Measurements from ENCODE around the gene PRR12. TPM values are rescaled to one million over a fixed set of nuclear protein-coding genes. Genes with fewer than 3 reads are reported as not detected.

The PRR12 gene
- total and polyA plus RNA-seq, 2 donors (not counting 3 experiments of a cell fraction or from before 2014, with no cell fraction given) = 1.9 to 37.0 TPM

GRCh38 chr19:49542446-49542845 is 48.5 kb upstream of the PRR12 start:
- Histone ChIP-seq H2AFZ (ENCODE audit: low read depth, low read length) (no peak overlapping the region), H3K9me1 (replicated peaks; ENCODE audit: control insufficient read depth, extremely low read depth, insufficient read depth, low read length) (no peaks in the 10 kb centered on the region), H3K9ac (replicated peaks; ENCODE audit: extremely low read depth, insufficient read depth, low read length) (no peak overlapping the region), H3K27me3 (ENCODE audit: control insufficient read depth in 2 of 2, insufficient read depth in 2 of 2, low read length in 2 of 2) (no peaks in the 10 kb centered on the region), H3K27ac (ENCODE audit: insufficient read depth, low read depth, low read length) (no peak overlapping the region), H3K9me3 (replicated peaks; ENCODE audit: control insufficient read depth, insufficient read depth, low read length) (no peaks in the 10 kb centered on the region), H3K36me3 (ENCODE audit: control insufficient read depth in 2 of 2, extremely low read depth in 1 of 2, insufficient read depth in 2 of 2, low read length in 2 of 2) (peaks cover 8 to 10% of the 10 kb centered on the region in 2 experiments), H4K20me1 (replicated peaks; ENCODE audit: control insufficient read depth, extremely low read depth, insufficient read depth, low read length) (no peaks in the 10 kb centered on the region), H3K4me1 (ENCODE audit: control insufficient read depth, extremely low read depth, insufficient read depth, low read length) (peaks cover 2% of the 10 kb centered on the region), H3K79me2 (ENCODE audit: control insufficient read depth, insufficient read depth, low read length) (no peaks in the 10 kb centered on the region), H3K4me2 (ENCODE audit: insufficient read depth, low read length) (no peak overlapping the region), H3K4me3 (replicated peaks in 1 of 3; ENCODE audit: insufficient read depth in 1 of 3, low read depth in 1 of 3, low read length in 3 of 3) (no peak overlapping the region)
- no TSS peak for BruUV-seq (replicated peaks)
- TF ChIP-seq, protein P1, sequence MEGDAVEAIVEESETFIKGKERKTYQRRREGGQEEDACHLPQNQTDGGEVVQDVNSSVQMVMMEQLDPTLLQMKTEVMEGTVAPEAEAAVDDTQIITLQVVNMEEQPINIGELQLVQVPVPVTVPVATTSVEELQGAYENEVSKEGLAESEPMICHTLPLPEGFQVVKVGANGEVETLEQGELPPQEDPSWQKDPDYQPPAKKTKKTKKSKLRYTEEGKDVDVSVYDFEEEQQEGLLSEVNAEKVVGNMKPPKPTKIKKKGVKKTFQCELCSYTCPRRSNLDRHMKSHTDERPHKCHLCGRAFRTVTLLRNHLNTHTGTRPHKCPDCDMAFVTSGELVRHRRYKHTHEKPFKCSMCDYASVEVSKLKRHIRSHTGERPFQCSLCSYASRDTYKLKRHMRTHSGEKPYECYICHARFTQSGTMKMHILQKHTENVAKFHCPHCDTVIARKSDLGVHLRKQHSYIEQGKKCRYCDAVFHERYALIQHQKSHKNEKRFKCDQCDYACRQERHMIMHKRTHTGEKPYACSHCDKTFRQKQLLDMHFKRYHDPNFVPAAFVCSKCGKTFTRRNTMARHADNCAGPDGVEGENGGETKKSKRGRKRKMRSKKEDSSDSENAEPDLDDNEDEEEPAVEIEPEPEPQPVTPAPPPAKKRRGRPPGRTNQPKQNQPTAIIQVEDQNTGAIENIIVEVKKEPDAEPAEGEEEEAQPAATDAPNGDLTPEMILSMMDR (IDR thresholded peaks at IDR 0.05; ENCODE audit: extremely low read depth in 1 of 2, insufficient read depth in 1 of 2, low read depth in 1 of 2, low read length in 2 of 2) = no peak
- TF ChIP-seq EZH2 (IDR thresholded peaks at IDR 0.05; ENCODE audit: borderline replicate concordance, low read depth, low read length, severe bottlenecking) = no peak
- CTCF ChIA-PET = interaction anchor here (1.8 kb wide), 1 partner anchor 28 kb away, joined by 6 read pairs; no protein-coding TSS in a partner anchor
- FAIRE-seq = no peak
- dilution Hi-C loops (cut with MboI; ENCODE audit: extremely low pct_ligation_motif_present, low sequenced_read_pairs) = no loop called here
- intact Hi-C loops (cut with micrococcal nuclease) = no loop called here
- POLR2A ChIA-PET = no interaction called here
- no peak for DNase-seq (ENCODE audit: low read depth, low spot score)

- no peaks in the 10 kb centered on the region for H4K20me1 ChIP-seq (replicated peaks; ENCODE audit: control insufficient read depth, extremely low read depth, insufficient read depth, low read length)
- intact Hi-C loops (cut with micrococcal nuclease) (no loop called here), dilution Hi-C loops (cut with MboI; ENCODE audit: extremely low pct_ligation_motif_present, low sequenced_read_pairs) (no loop called here)
- TF ChIP-seq, protein P1 (IDR thresholded peaks at IDR 0.05; ENCODE audit: extremely low read depth in 1 of 2, insufficient read depth in 1 of 2, low read depth in 1 of 2, low read length in 2 of 2) = no peak
- TF ChIP-seq POLR2AphosphoS5 (IDR thresholded peaks at IDR 0.05; ENCODE audit: insufficient read depth, low read depth, low read length) = no peak
- no peak for TF ChIP-seq GATA2 (IDR thresholded peaks at IDR 0.05; ENCODE audit: insufficient read depth, insufficient read length, low read depth, low read length)
- H3K9me3 ChIP-seq (replicated peaks; ENCODE audit: control insufficient read depth, insufficient read depth, low read length) = no peaks in the 10 kb centered on the region
- TSS peak; percentile 71 for BruUV-seq (replicated peaks)
- H3K4me2 ChIP-seq (ENCODE audit: insufficient read depth, low read length) = no peak overlapping the region
- H3K27ac ChIP-seq (ENCODE audit: insufficient read depth, low read depth, low read length) = no peak overlapping the region
- ChIA-PET POLR2A (no interaction called here), CTCF (no interaction called here)
- DNase-seq (ENCODE audit: low read depth, low spot score) (no peak), FAIRE-seq (no peak)
- no peaks in the 10 kb centered on the region for H3K27me3 ChIP-seq (ENCODE audit: control insufficient read depth in 2 of 2, insufficient read depth in 2 of 2, low read length in 2 of 2)
- H3K9me1 ChIP-seq (replicated peaks; ENCODE audit: control insufficient read depth, extremely low read depth, insufficient read depth, low read length) = no peaks in the 10 kb centered on the region
- no peak overlapping the region for H2AFZ ChIP-seq (ENCODE audit: low read depth, low read length)
- peaks cover 2% of the 10 kb centered on the region for H3K4me1 ChIP-seq (ENCODE audit: control insufficient read depth, extremely low read depth, insufficient read depth, low read length)
- no peak overlapping the region for H3K4me3 ChIP-seq (replicated peaks in 1 of 3; ENCODE audit: insufficient read depth in 1 of 3, low read depth in 1 of 3, low read length in 3 of 3)
- H3K79me2 ChIP-seq (ENCODE audit: control insufficient read depth, insufficient read depth, low read length) = no peaks in the 10 kb centered on the region
- H3K9ac ChIP-seq (replicated peaks; ENCODE audit: extremely low read depth, insufficient read depth, low read length) = no peak overlapping the region
- peaks cover 8 to 10% of the 10 kb centered on the region in 2 experiments for H3K36me3 ChIP-seq (ENCODE audit: control insufficient read depth in 2 of 2, extremely low read depth in 1 of 2, insufficient read depth in 2 of 2, low read length in 2 of 2)
These were observed 48.0 kb upstream of the PRR12 start for GRCh38 chr19:49543032-49543431.
